Tibial nerve (tissue), 4 donors: ENCODE results near the gene COX7C.

Experiments used
- CTCF ChIP-seq, 5 experiments: fragments of 200-600 bp in 3 of 5; fragments of 450-650 bp in 2 of 5; sonication (generic) in 3 of 5; IDR thresholded peaks; one replicate each; pipeline ENCODE4 v1.5.1; 2016 to 2019; ENCODE audit warnings: antibody characterized with exemption in 5 of 5, mild to moderate bottlenecking in 3 of 5, moderate library complexity in 2 of 5
- EP300 ChIP-seq, 2 donors: sonication (generic); formaldehyde crosslinking; IDR thresholded peaks; one replicate each; pipeline ENCODE4 v1.6.1; 2017; ENCODE audit warnings: antibody characterized with exemption in 2 of 2, mild to moderate bottlenecking in 1 of 2

- TF ChIP-seq CTCF (IDR thresholded peaks at IDR 0.05) (no peak), EP300 (IDR thresholded peaks at IDR 0.05) (no peak)
Observed at GRCh38 chr5:86623785-86624483, 6.2 kb downstream of the COX7C start.
